GM21529 (cell line): ENCODE measurements around the gene ARPP21.

Source experiments
- ATAC-seq: cut with Tn5 transposase; IDR thresholded peaks from one replicate; pipeline ENCODE4 v1.9.1; 2021; ENCODE audit not compliant: unreplicated experiment

ARPP21 gene

GRCh38 chr3:35727179-35727578 is 87.9 kb downstream of the ARPP21 start:
- ATAC-seq = no peak

DNA sequence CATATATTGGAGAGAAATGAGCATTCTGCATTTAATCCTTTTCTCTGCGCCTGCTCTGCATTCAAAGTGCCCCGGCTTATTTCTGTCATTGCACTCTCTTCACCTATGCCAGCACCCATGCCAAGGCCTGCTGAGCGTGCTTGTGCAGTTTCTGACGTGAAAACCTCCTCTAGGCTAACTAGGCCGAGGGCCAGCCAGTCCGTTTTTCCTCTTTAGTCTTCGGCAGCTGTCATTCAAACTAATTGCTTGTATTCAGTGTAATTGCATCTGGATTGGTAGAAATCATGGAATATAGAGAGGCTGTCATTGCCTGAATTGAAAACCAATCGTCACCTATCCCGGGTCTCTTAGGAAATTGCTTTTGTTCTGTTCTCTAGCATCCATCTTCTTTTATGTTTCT is 94.0 kb downstream of the ARPP21 start:
- ATAC-seq = no peak

DNA sequence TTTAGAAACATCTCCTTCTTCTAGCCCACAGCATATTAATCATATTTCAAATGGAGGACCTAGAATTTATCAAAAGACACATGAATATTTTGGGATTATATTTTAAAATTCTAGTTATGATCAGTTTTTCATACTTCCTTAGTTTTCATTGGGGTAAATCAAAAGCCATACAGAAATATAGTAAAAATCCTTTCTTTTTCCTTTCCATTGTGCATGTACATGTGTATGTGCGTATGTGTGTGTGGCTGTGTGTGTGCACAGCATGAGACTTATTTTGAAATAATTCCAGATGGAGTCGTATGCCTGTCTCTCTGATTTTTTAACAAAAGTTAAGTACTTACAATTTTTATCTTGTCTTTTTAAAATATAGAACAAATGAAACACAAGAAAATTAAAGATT is 94.5 kb downstream of the ARPP21 start:
- no peak for ATAC-seq

GRCh38 chr3:35737080-35737479 is 97.8 kb downstream of the ARPP21 start:
- ATAC-seq = no peak

- ATAC-seq = no peak
Observed at GRCh38 chr3:35737527-35737926, 98.2 kb downstream of the ARPP21 start.

GRCh38 chr3:35737934-35738706 is 98.8 kb downstream of the ARPP21 start:
- ATAC-seq = no peak

DNA sequence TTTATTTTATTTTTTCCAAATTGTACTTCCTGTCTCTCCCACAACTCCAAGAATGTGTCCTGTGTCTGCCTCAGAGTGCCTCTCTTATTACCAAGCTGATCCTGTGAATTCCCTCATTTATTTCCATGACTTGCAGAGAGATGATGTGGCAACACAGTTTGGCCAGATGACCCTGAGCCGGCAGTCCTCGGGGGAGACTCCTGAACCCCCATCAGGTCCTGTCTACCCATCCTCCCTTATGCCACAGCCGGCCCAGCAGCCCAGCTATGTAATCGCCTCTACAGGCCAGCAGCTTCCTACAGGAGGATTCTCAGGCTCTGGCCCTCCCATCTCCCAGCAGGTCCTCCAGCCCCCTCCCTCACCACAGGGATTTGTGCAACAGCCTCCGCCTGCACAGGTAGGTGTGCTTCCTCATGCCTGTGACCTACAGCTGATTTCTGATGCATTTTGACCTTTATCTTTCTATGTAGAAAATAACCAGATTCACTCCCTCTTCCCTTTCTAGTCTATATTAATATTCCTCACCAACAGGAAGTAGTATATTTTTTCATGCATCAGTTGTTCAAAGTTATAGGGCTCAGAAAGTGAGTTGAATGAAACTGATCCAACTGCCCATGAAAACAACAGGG is 100.0 kb downstream of the ARPP21 start:
- no peak for ATAC-seq

DNA sequence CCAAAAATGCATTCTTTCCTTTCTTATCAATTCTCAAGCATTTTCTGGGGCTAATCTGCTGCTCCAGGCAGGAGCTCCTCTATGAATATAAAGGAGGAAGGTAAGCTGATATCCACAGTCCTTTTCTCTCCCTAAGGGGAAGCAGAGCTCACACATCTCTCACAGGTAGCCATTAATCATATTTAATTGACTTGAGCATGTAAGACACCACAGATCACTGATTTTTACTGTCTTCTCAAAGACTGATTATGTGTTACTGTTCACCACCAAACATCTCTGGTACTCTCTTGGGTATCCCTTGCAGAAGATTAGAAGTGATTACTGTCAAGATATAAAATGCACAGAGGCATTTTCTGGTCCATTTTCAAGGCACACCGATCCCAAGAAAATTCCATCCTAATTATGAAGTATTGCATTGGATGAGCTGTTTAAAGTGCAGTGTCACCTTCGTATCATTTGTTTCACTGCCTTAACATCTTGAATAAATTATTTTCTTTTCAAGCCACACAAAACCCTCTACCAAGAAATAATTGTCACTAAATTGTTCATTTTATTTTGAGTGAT is 100.7 kb downstream of the ARPP21 start:
- no peak for ATAC-seq

DNA sequence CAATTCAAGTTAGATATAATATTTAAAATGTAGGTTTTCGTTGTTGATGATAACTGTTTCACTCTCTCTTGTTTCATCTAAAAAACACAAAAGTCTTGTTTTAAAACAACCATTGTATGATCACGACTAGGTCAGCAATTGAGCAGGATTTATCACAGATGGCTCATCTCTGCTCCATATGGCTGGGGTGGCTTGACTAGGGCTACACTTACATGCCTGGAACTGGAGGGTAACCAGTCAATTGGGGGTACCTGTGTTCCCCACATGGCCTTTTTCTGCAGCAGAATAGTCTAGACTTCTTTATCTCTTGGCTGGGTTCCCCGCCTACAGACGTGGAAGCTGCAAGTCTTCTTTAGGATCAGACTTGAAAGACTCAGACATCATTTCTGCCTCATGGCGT is 103.9 kb downstream of the ARPP21 start:
- ATAC-seq = no peak

- ATAC-seq = no peak
Observed at GRCh38 chr3:35744419-35744818, 105.1 kb downstream of the ARPP21 start.

- no peak for ATAC-seq
Observed at GRCh38 chr3:35745351-35745750, 106.0 kb downstream of the ARPP21 start.

GRCh38 chr3:35745802-35746484 is 106.6 kb downstream of the ARPP21 start:
- ATAC-seq = no peak

DNA sequence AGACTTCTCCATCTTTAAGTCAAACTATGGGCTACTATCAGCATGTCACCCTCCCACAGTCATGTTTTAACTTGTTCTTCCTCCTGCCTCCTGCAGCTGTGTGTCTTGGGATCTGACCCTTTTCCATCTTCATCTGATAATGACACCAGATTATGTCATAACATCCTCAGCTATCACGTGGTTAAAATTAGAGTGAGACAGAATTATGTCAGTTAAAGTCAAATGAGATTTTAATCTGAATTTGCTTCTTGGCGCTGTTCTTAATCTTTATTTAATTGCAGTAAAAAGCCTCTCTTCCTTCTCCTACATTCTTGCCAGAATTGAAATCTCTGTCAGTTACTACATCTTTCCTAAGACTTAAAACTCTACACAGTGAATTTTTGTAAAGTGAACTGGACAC is 107.2 kb downstream of the ARPP21 start:
- no peak for ATAC-seq

- ATAC-seq = no peak
Observed at GRCh38 chr3:35748144-35748543, 108.8 kb downstream of the ARPP21 start.

- no peak for ATAC-seq
Observed at GRCh38 chr3:35751207-35751606, 111.9 kb downstream of the ARPP21 start.

- no peak for ATAC-seq
Observed at GRCh38 chr3:35757991-35758757, 118.8 kb downstream of the ARPP21 start.

DNA sequence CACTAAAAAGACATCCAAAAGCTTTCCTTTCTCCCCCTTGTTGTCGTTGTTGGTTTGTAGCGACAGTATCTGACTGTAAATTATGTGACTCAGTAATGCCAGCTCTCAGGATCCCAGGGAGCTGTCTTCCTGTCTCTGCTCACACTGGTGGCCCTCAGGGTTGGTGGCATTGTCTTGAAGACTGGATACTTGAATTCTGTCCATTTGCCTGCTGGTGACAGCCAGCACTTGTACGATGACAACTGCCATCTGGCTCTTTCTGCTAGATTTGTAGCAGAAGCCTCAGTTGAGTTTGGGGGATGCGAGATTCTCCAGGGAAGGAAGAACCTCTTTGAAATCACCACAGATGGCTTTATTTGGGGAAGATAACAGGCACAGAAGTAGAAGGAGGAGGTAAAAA is 120.8 kb downstream of the ARPP21 start:
- no peak for ATAC-seq

- no peak for ATAC-seq
Observed at GRCh38 chr3:35761311-35761710, 122.0 kb downstream of the ARPP21 start.

DNA sequence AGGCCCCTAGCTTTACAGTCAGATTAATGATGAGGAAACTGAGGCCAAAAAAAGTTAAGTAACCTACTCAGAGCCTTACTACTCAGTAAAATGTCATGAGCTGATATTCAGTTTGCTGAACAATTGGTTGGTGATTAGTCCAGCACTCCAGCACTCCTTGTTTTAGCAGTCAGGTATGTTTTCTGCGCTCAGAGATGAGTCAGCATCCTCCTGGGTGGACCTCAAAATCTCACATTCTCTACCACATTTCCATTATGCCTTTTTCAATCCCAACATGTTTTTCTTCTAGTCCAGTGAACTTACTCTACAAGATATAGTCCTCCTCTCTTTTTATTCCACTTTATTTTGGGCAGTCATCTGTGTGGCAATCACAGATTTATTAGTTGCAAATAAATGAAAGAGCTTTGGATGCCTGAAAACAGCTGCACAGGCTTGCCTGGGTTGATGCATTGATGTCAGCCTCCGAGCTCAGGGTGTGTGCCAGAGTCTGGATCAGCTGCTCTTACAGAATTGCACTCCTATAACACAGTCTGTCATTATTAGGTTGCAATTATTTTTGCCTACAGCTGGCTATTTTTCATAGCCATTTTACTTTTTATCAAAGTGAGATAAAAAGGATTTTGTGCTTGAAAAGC is 133.2 kb downstream of the ARPP21 start:
- no peak for ATAC-seq

- ATAC-seq = no peak
Observed at GRCh38 chr3:35773417-35773816, 134.1 kb downstream of the ARPP21 start.

- ATAC-seq = no peak
Observed at GRCh38 chr3:35776346-35776745, 137.0 kb downstream of the ARPP21 start.
